ENCODE data around the gene TMEM231.

The TMEM231 gene

DNA sequence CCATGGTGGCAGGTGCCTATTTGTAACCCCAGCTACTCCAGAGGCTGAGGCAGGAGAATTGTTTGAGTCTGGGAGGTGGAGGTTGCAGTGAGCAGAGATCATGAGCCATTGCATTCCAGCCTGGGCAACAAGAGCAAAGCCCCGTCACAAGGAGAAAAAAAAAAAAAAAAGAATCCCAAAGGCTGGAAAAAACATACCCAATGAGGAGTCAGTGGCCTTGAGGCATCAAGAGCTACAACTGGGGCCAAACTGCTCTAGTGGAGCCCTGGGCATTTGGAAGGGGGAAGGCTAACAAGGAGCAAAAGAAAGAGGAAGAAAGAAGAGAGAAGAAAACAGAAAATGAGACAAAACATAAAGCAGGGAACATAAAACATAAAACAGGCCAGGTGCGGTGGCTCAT, 67.7 kb downstream of the TMEM231 start:
- no peak for DNase-seq (ENCODE audit: low read depth in 2 of 2)

Measured in stimulated activated CD4-positive, alpha-beta T cell treated with anti-CD3 and anti-CD28 coated beads, Interleukin-4, amount 100 ng/mL, for 48 hours (primary cell).